ENCODE data around the gene GRXCR1. TPM values are rescaled to one million over a fixed set of nuclear protein-coding genes. Genes with fewer than 3 reads are reported as not detected.

Gene GRXCR1
- total and polyA plus RNA-seq, 4 donors, result not detected

- H3K27ac ChIP-seq (ENCODE audit: low read depth in 1 of 2, low read length in 2 of 2), result no peak overlapping the region
- no peak overlapping the region for H3K4me3 ChIP-seq (ENCODE audit: low read depth in 1 of 3, low read length in 3 of 3)
- no peak for TF ChIP-seq RXRA (IDR thresholded peaks at IDR 0.05)
- TF ChIP-seq HNF4G (IDR thresholded peaks at IDR 0.05), result no peak
- no peak for TF ChIP-seq ZBTB33 (IDR thresholded peaks at IDR 0.05)
- no peak for TF ChIP-seq FOXA2 (IDR thresholded peaks at IDR 0.05)
- TF ChIP-seq MAX (IDR thresholded peaks at IDR 0.05), result no peak
- TF ChIP-seq RAD21 (IDR thresholded peaks at IDR 0.05), result no peak
- no peak for TF ChIP-seq JUND (IDR thresholded peaks at IDR 0.05)
- no peak for TF ChIP-seq NR2F2 (IDR thresholded peaks at IDR 0.05)
- TF ChIP-seq EGR1 (IDR thresholded peaks at IDR 0.05; ENCODE audit: low read depth in 2 of 2), result no peak
- 40% methylated on average over 1 of the region's 1 CpG for WGBS
- H3K9ac ChIP-seq (ENCODE audit: low read depth in 1 of 2, low read length in 2 of 2), result no peak overlapping the region
- no peak for DNase-seq (ENCODE audit: low spot score)
- peaks cover 0 to 2% (median 0%) of the 10 kb centered on the region in 4 donors for H3K27me3 ChIP-seq (ENCODE audit: control insufficient read depth in 4 of 4, insufficient read depth in 4 of 4, low read length in 3 of 4)
- H3K4me1 ChIP-seq (ENCODE audit: control insufficient read depth in 4 of 4, insufficient read depth in 4 of 4, low read length in 3 of 4), result no peaks in the 10 kb centered on the region
- H3K9me3 ChIP-seq (ENCODE audit: control insufficient read depth in 4 of 4, low read length in 3 of 4), result no peaks in the 10 kb centered on the region
- H3K36me3 ChIP-seq (ENCODE audit: control insufficient read depth in 4 of 4, insufficient read depth in 3 of 4, low read depth in 1 of 4, low read length in 3 of 4), result no peaks in the 10 kb centered on the region
Observed at GRCh38 chr4:43047058-43047457, 154.5 kb downstream of the GRXCR1 start.

GRCh38 chr4:43048570-43048969, 156.1 kb downstream of the GRXCR1 start:
- H3K27ac ChIP-seq (ENCODE audit: low read depth in 1 of 2, low read length in 2 of 2), result no peak overlapping the region
- 64% methylated on average over 5 of the region's 5 CpGs for WGBS

More at GRCh38 chr4:43048570-43048969, 156.1 kb downstream of the GRXCR1 start:
- Histone ChIP-seq H3K36me3 (ENCODE audit: control insufficient read depth in 4 of 4, insufficient read depth in 3 of 4, low read depth in 1 of 4, low read length in 3 of 4) (no peaks in the 10 kb centered on the region), H3K4me1 (ENCODE audit: control insufficient read depth in 4 of 4, insufficient read depth in 4 of 4, low read length in 3 of 4) (no peaks in the 10 kb centered on the region), H3K4me3 (ENCODE audit: low read depth in 1 of 3, low read length in 3 of 3) (no peak overlapping the region), H3K9ac (ENCODE audit: low read depth in 1 of 2, low read length in 2 of 2) (no peak overlapping the region), H3K27me3 (ENCODE audit: control insufficient read depth in 4 of 4, insufficient read depth in 4 of 4, low read length in 3 of 4) (peaks cover 0 to 2% (median 0%) of the 10 kb centered on the region in 4 donors), H3K9me3 (ENCODE audit: control insufficient read depth in 4 of 4, low read length in 3 of 4) (no peaks in the 10 kb centered on the region)
- TF ChIP-seq TAF1 (conservative IDR thresholded peaks at IDR 0.05) (no peak), ZBTB33 (IDR thresholded peaks at IDR 0.05) (no peak), REST (IDR thresholded peaks at IDR 0.05) (no peak), YY1 (IDR thresholded peaks at IDR 0.05) (no peak), GABPA (IDR thresholded peaks at IDR 0.05 in 1 of 2, conservative IDR thresholded peaks at IDR 0.05 in 1 of 2) (no peak), RAD21 (IDR thresholded peaks at IDR 0.05) (no peak), FOXA2 (IDR thresholded peaks at IDR 0.05) (no peak), JUND (IDR thresholded peaks at IDR 0.05) (no peak), NR2F2 (IDR thresholded peaks at IDR 0.05) (no peak), HNF4G (IDR thresholded peaks at IDR 0.05) (no peak), MAX (IDR thresholded peaks at IDR 0.05) (no peak), ATF3 (IDR thresholded peaks at IDR 0.05) (no peak), EGR1 (IDR thresholded peaks at IDR 0.05; ENCODE audit: low read depth in 2 of 2) (no peak), CTCF (IDR thresholded peaks at IDR 0.05; ENCODE audit: low read depth, low read length, missing input control) (no peak), RXRA (IDR thresholded peaks at IDR 0.05) (no peak), FOXA1 (IDR thresholded peaks at IDR 0.05) (no peak)
- DNase-seq (ENCODE audit: low spot score), result no peak

All from liver (tissue), 9 donors.